Endothelial cell (in vitro differentiated cells): ENCODE measurements around the gene ATAD3C. TPM values are rescaled to one million over a fixed set of nuclear protein-coding genes. Genes with fewer than 3 reads are reported as not detected.
A peak's percentile ranks its signal among the peaks of the same experiment; 100 is the strongest.
"Not testable (repeated sequence)": the region's sequence is repeated elsewhere in the genome, so short reads cannot be mapped to it uniquely, and the experiment has no call there.

Experiments used
- DNase-seq: peaks from one replicate; pipeline ENCODE4 v3.0.0; 2021; ENCODE audit warnings: low spot score
- H3K27ac Mint-ChIP-seq: one replicate; pipeline ENCODE4 v1.8.0; 2021; ENCODE audit warnings: mixed read lengths, inconsistent platforms; ENCODE audit not compliant: unreplicated experiment
- H3K27me3 Mint-ChIP-seq: one replicate; pipeline ENCODE4 v1.8.0; 2021; ENCODE audit warnings: mild to moderate bottlenecking, moderate library complexity, mixed read lengths, inconsistent platforms; ENCODE audit not compliant: unreplicated experiment
- H3K36me3 Mint-ChIP-seq: one replicate; pipeline ENCODE4 v1.8.0; 2021; ENCODE audit warnings: mild to moderate bottlenecking, low read depth, mixed read lengths, inconsistent platforms; ENCODE audit not compliant: unreplicated experiment
- H3K4me1 Mint-ChIP-seq: one replicate; pipeline ENCODE4 v1.8.0; 2021; ENCODE audit warnings: mild to moderate bottlenecking, mixed read lengths, inconsistent platforms; ENCODE audit not compliant: unreplicated experiment
- H3K4me3 Mint-ChIP-seq: one replicate; pipeline ENCODE4 v1.8.0; 2021; ENCODE audit warnings: mild to moderate bottlenecking, mixed read lengths, inconsistent platforms; ENCODE audit not compliant: unreplicated experiment
- H3K9me3 Mint-ChIP-seq: one replicate; pipeline ENCODE4 v1.8.0; 2021; ENCODE audit warnings: mixed read lengths, inconsistent platforms; ENCODE audit not compliant: unreplicated experiment
- CTCF ChIP-seq: fragments of 200-600 bp; sonication (generic); IDR thresholded peaks from one replicate; pipeline ENCODE4 v1.5.0; 2021; ENCODE audit warnings: antibody characterized with exemption; ENCODE audit not compliant: unreplicated experiment
- total RNA-seq: library from RNA; stranded (reverse); fragmentation: NEBNext Ultra II Directional; extraction: Animal tissue kit (Norgen Biotek cat#: 25700); gene quantifications from one replicate; pipeline ENCODE4 v1.2.1, GENCODE V29; 2021; ENCODE audit not compliant: unreplicated experiment

The ATAD3C gene
- total RNA-seq, 1 donor from 2014 or later: 2.9 TPM

GRCh38 chr1:1427820-1428148, 21.7 kb upstream of the ATAD3C start:
- DNase-seq: no peak
- TF ChIP-seq CTCF: no peak
- H3K4me3 Mint-ChIP-seq: no peak overlapping the region
- H3K4me1 Mint-ChIP-seq: peaks cover 22% of the 10 kb centered on the region
- H3K27me3 Mint-ChIP-seq: peaks cover 18% of the 10 kb centered on the region
- no peak overlapping the region for H3K27ac Mint-ChIP-seq
- H3K36me3 Mint-ChIP-seq: peaks cover 9% of the 10 kb centered on the region
- H3K9me3 Mint-ChIP-seq: no peaks in the 10 kb centered on the region

DNA sequence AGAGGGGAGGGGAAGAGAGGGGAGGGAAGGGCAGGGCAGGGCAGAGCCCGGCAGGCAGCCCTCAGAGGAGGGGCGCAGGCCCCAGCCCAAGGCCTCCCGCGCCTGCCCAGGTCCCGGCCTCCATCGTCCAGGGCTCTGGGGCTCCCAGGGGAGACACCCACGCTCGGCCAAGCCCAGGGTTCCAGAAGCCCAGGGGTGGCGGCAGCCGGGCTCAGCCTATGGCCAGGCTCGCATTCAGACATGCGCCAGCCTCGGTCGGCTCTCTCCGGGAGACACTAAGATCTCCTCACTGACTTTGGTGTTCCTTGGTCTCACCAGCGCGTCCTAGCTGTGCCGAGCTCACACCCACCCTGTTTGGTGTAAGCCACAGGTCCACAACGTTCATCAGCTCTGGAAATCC, 21.3 kb upstream of the ATAD3C start:
- peaks cover 22% of the 10 kb centered on the region for H3K4me1 Mint-ChIP-seq
- H3K36me3 Mint-ChIP-seq: peaks cover 9% of the 10 kb centered on the region
- peak overlapping the region; percentile 91 for H3K4me3 Mint-ChIP-seq
- H3K27ac Mint-ChIP-seq: peak overlapping the region; percentile 85
- H3K27me3 Mint-ChIP-seq: peaks cover 18% of the 10 kb centered on the region
- no peak for DNase-seq
- no peaks in the 10 kb centered on the region for H3K9me3 Mint-ChIP-seq
- TF ChIP-seq CTCF: no peak

GRCh38 chr1:1428967-1429366, 20.5 kb upstream of the ATAD3C start:
- not testable (repeated sequence) for H3K36me3 Mint-ChIP-seq, H3K27ac Mint-ChIP-seq, H3K9me3 Mint-ChIP-seq, DNase-seq, H3K4me3 Mint-ChIP-seq
- peaks cover 22% of the 10 kb centered on the region for H3K4me1 Mint-ChIP-seq
- H3K27me3 Mint-ChIP-seq: peaks cover 18% of the 10 kb centered on the region

GRCh38 chr1:1429671-1430073, 19.8 kb upstream of the ATAD3C start:
- Mint-ChIP-seq H3K27me3 (peaks cover 15% of the 10 kb centered on the region), H3K4me1 (peaks cover 22% of the 10 kb centered on the region), H3K27ac (peak overlapping the region; percentile 82), H3K36me3 (peaks cover 9% of the 10 kb centered on the region), H3K4me3 (peak overlapping the region; percentile 57), H3K9me3 (no peaks in the 10 kb centered on the region)
- no peak for TF ChIP-seq CTCF
- no peak for DNase-seq

DNA sequence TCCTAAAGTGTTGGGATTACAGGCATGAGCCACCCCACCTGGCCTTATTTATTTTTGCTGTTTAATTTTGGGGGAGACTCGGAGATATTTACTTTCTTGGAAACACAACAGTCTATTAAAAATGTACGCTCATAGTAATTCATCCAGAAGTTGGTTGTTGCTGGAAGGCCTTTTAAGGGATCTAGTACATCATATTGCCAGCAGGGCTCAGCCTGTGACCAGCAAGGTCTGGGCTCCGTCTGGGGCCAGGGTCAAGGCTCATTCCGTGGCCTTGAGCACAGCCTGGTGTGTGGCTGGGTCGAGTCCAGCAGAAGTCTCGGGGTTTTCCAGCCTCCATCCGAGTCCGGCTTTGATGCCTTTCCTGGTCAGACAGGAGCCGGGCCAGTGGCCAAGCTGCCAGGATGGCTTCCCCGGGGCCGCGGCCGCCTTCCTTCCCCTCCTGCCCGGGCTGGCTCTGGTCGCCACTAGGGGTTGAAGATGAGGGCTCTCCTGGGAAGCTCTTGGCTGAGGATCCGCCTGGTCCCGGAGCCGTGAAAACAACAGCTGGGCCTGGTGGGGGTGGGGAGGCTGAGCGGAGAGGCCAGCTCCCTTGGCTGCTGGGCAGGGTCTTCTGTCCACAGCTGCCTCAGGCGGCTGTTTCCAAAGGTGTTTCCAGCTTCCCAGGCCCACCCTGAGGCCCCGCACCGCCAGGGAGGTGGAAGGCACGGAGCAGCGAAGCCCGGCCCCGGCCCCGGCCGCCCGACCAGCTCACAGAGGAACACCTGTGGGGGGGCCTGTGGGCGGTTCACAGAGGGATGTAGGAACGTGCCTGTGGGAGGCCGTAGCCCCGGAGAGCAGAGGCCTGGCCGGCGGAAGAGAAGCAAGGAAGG, 19.1 kb upstream of the ATAD3C start:
- H3K9me3 Mint-ChIP-seq: no peaks in the 10 kb centered on the region
- H3K4me1 Mint-ChIP-seq: peaks cover 26% of the 10 kb centered on the region
- DNase-seq: peak; percentile 66
- H3K27me3 Mint-ChIP-seq: peaks cover 12% of the 10 kb centered on the region
- peak overlapping the region; percentile 82 for H3K27ac Mint-ChIP-seq
- H3K4me3 Mint-ChIP-seq: peak overlapping the region; percentile 57
- H3K36me3 Mint-ChIP-seq: peaks cover 4% of the 10 kb centered on the region
- no peak for TF ChIP-seq CTCF
